Amniotic stem cell (primary cell): ENCODE measurements around the gene FRAT2.
"Not testable (repeated sequence)": the region's sequence is repeated elsewhere in the genome, so short reads cannot be mapped to it uniquely, and the experiment has no call there.

ENCODE experiments used
- DNase-seq: peaks from one replicate; lab custom pipeline; 2025; lab: John Stamatoyannopoulos, UW

The FRAT2 gene

DNA sequence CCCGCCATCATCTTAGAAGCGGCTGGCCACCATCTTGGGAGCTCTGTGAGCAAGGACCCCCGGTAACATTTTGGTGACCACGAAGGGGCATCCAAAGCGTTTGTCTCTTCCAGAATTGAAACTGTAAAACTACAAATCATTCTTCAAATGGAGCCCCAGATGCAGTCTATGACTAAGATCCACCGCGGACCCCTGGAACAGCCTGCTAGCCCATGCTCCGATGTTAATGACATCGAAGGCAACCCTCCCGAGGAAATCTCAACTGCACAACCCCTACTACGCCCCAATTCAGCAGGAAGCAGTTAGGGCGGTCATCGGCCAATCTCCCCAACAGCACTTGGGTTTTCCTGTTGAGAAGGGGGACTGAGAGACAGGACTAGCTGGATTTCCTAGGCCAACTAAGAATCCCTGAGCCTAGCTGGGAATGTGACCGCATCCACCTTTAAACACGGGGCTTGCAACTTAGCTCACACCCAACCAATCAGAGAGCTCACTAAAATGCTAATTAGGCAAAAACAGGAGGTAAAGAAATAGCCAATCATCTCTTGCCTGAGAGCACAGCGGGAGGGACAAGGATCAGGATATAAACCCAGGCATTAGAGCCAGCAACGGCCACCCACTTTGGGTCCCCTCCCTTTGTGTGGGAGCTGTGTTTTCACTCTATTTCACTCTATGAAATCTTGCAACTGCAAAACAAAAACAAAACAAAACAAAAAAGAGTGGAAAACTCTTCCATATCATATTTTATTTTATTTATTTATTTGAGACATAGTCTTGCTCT, 43.8 kb downstream of the FRAT2 start:
- not testable (repeated sequence) for DNase-seq

DNA sequence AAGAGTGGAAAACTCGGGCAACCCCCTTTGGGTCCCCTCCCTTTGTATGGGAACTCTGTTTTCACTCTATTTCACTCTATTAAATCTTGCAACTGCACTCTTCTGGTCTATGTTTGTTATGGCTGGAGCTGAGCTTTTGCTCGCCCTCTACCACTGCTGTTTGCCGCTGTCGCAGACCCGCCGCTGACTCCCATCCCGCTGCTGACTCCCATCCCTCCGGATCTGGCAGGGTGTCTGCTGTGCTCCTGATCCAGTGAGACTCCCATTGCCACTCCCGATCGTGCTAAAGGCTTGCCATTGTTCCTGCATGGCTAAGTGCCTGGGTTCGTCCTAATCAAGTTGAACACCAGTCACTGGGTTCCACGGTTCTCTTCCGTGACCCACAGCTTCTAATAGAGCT, 44.5 kb downstream of the FRAT2 start:
- DNase-seq, result not testable (repeated sequence)
